Neural cell (in vitro differentiated cells): ENCODE data around the gene DGCR6.
"Not testable (repeated sequence)": the region's sequence is repeated elsewhere in the genome, so short reads cannot be mapped to it uniquely, and the experiment has no call there.

Experiments used
- CTCF ChIP-seq: fragments of 450-650 bp; IDR thresholded peaks from 2 replicates; pipeline ENCODE4 v1.5.1; 2014; ENCODE audit warnings: antibody characterized with exemption, mild to moderate bottlenecking, moderate library complexity; ENCODE audit not compliant: poor library complexity, severe bottlenecking
- EP300 ChIP-seq: fragments of 450-650 bp; conservative IDR thresholded peaks from 2 replicates; pipeline ENCODE4 v1.6.1; 2014; ENCODE audit warnings: antibody characterized with exemption, mild to moderate bottlenecking, moderate library complexity; ENCODE audit not compliant: poor library complexity, severe bottlenecking
- EZH2 ChIP-seq: fragments of 200-600, 300-800 bp; shearing (Covaris generic), sonication (generic); IDR thresholded peaks from 2 replicates; pipeline ENCODE4 v1.6.1; 2014; ENCODE audit warnings: antibody characterized with exemption, low read length, borderline replicate concordance, mild to moderate bottlenecking; ENCODE audit not compliant: insufficient read depth, poor library complexity, severe bottlenecking
- POLR2AphosphoS5 ChIP-seq: IDR thresholded peaks from 2 replicates; pipeline ENCODE4 v1.6.1; 2012
- TAF1 ChIP-seq: IDR thresholded peaks from 2 replicates; pipeline ENCODE4 v1.6.1; 2012; ENCODE audit warnings: low read depth
- TF ChIP-seq, protein P1 (sequence below): IDR thresholded peaks from 2 replicates; pipeline ENCODE4 v1.6.1; 2012; ENCODE audit warnings: borderline replicate concordance

GRCh38 chr22:18954303-18954989 lies 48.3 kb downstream of the DGCR6 start:
- not testable (repeated sequence) for TF ChIP-seq POLR2AphosphoS5, TAF1, EZH2, EP300
- TF ChIP-seq CTCF, result peak; percentile 84
- TF ChIP-seq, protein P1, sequence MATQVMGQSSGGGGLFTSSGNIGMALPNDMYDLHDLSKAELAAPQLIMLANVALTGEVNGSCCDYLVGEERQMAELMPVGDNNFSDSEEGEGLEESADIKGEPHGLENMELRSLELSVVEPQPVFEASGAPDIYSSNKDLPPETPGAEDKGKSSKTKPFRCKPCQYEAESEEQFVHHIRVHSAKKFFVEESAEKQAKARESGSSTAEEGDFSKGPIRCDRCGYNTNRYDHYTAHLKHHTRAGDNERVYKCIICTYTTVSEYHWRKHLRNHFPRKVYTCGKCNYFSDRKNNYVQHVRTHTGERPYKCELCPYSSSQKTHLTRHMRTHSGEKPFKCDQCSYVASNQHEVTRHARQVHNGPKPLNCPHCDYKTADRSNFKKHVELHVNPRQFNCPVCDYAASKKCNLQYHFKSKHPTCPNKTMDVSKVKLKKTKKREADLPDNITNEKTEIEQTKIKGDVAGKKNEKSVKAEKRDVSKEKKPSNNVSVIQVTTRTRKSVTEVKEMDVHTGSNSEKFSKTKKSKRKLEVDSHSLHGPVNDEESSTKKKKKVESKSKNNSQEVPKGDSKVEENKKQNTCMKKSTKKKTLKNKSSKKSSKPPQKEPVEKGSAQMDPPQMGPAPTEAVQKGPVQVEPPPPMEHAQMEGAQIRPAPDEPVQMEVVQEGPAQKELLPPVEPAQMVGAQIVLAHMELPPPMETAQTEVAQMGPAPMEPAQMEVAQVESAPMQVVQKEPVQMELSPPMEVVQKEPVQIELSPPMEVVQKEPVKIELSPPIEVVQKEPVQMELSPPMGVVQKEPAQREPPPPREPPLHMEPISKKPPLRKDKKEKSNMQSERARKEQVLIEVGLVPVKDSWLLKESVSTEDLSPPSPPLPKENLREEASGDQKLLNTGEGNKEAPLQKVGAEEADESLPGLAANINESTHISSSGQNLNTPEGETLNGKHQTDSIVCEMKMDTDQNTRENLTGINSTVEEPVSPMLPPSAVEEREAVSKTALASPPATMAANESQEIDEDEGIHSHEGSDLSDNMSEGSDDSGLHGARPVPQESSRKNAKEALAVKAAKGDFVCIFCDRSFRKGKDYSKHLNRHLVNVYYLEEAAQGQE, result not testable (repeated sequence)
